OCI-LY3 (cell line): ENCODE results near the gene SMC1B.

Source experiments
- CTCF ChIP-seq: fragments of 200-600, 300-600 bp; sonication (generic); IDR thresholded peaks from 2 replicates; pipeline ENCODE4 v1.5.1; 2014; ENCODE audit warnings: antibody characterized with exemption, low read length, low read depth
- EZH2phosphoT487 ChIP-seq: fragments of 200-600 bp; shearing (Covaris generic); IDR thresholded peaks from 2 replicates; pipeline ENCODE4 v1.6.1; 2018; ENCODE audit warnings: antibody characterized with exemption, mixed run types, low read depth

DNA sequence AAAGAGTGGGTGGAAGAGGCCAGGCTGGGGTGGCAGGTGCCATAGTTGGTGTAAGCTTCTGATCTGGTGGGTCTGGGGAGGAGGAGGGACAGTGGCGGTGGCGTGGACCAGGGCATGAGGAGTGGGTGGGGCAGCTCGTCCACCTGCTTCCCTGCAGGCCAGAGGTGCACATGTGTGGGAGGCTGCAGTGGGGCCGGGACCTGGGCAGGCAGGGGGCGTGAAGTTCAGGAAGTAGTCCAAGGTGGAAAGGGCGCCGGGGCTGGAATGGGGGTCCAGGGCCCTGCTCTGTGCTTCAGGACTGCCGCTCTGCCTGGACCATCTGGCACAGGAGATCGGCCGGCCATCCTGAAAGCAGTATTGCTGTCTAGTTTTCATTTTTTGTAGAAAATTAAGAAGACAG is 16.0 kb upstream of the SMC1B start:
- TF ChIP-seq CTCF (no peak), EZH2phosphoT487 (no peak)
